HUES48 (cell line): Measurements from ENCODE around the gene PPP1R12C.

Experiments
- H3K27ac ChIP-seq: one replicate; pipeline ENCODE4 v1.7.0; 2013; ENCODE audit warnings: low read depth, low read length, inconsistent platforms
- H3K27me3 ChIP-seq: 2 replicates; pipeline ENCODE4 v1.6.1; 2013; ENCODE audit warnings: mild to moderate bottlenecking, low read length; ENCODE audit not compliant: control insufficient read depth, insufficient read depth
- H3K36me3 ChIP-seq: 2 replicates; pipeline ENCODE4 v1.6.1; 2013; ENCODE audit warnings: low read length; ENCODE audit not compliant: control insufficient read depth, insufficient read depth
- H3K4me1 ChIP-seq: 2 replicates; pipeline ENCODE4 v1.6.1; 2013; ENCODE audit warnings: mild to moderate bottlenecking, low read length; ENCODE audit not compliant: control insufficient read depth, insufficient read depth
- H3K4me3 ChIP-seq: 2 replicates; pipeline ENCODE4 v1.5.1; 2013; ENCODE audit warnings: mild to moderate bottlenecking, low read depth, low read length
- H3K9ac ChIP-seq: 2 replicates; pipeline ENCODE4 v1.6.1; 2013; ENCODE audit warnings: mild to moderate bottlenecking, low read depth, low read length, moderate library complexity
- H3K9me3 ChIP-seq: 2 replicates; pipeline ENCODE4 v1.6.1; 2013; ENCODE audit warnings: low read length; ENCODE audit not compliant: control insufficient read depth, insufficient read depth

PPP1R12C gene

DNA sequence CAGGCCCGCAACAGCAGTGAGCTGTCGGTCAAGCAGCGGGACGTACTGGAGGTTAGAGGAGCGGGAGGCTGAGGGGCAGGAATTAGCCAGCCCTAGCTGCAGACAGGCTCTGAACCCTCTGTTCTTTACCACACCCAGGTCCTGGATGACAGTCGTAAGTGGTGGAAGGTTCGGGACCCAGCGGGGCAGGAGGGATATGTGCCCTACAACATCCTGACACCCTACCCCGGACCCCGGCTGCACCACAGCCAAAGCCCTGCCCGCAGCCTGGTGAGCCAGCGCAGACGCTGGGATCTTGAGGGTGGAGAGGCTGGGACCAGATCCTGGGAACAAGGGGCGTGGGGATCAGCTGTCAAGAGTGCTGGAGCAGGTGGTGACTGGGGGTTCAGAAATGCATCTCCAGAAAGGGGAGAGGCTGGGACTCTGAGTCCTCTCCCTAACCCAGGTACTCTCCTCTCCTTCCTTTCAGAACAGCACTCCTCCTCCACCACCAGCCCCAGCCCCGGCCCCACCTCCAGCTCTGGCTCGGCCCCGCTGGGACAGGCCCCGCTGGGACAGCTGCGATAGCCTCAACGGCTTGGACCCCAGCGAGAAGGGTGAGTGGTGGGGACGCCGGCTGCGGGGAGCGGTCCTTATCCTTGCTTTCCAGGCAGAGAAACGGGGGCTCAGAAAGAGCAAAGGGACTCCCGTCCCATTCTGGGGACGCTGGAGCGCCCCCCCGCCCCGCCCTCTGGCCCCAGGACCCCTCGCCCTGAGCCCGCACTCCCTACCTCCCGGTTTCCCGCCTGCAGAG is 31.3 kb downstream of the PPP1R12C start:
- H3K9me3 ChIP-seq = no peaks in the 10 kb centered on the region
- no peak overlapping the region for H3K9ac ChIP-seq
- peaks cover 25% of the 10 kb centered on the region for H3K27me3 ChIP-seq
- peaks cover 21% of the 10 kb centered on the region for H3K4me1 ChIP-seq
- peak overlapping the region; percentile 71 for H3K4me3 ChIP-seq
- peaks cover 6% of the 10 kb centered on the region for H3K36me3 ChIP-seq
- H3K27ac ChIP-seq = peak overlapping the region; percentile 67

DNA sequence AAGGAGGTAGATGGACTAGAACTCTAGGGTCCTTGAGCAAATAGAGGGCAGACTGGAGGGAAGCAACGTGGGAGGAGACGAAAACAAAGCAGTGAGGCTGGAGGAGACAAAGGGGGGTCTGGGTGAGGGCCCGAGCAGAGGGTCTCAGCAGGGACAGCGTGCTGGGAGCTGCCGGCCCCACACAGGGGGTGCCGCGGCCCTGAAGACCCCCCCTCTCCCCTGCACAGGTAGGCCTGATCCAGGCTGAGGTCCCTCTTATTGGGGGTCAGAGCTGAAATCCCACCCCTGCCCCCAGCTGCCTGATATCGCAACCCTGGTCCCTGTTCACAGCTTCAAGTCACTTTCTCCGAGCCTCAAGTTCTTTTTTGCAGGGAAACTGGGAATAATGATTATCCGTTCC is 33.0 kb downstream of the PPP1R12C start:
- Histone ChIP-seq H3K4me3 (no peak overlapping the region), H3K4me1 (peaks cover 28% of the 10 kb centered on the region), H3K27ac (no peak overlapping the region), H3K36me3 (no peaks in the 10 kb centered on the region), H3K27me3 (peaks cover 30% of the 10 kb centered on the region), H3K9ac (no peak overlapping the region), H3K9me3 (no peaks in the 10 kb centered on the region)

DNA sequence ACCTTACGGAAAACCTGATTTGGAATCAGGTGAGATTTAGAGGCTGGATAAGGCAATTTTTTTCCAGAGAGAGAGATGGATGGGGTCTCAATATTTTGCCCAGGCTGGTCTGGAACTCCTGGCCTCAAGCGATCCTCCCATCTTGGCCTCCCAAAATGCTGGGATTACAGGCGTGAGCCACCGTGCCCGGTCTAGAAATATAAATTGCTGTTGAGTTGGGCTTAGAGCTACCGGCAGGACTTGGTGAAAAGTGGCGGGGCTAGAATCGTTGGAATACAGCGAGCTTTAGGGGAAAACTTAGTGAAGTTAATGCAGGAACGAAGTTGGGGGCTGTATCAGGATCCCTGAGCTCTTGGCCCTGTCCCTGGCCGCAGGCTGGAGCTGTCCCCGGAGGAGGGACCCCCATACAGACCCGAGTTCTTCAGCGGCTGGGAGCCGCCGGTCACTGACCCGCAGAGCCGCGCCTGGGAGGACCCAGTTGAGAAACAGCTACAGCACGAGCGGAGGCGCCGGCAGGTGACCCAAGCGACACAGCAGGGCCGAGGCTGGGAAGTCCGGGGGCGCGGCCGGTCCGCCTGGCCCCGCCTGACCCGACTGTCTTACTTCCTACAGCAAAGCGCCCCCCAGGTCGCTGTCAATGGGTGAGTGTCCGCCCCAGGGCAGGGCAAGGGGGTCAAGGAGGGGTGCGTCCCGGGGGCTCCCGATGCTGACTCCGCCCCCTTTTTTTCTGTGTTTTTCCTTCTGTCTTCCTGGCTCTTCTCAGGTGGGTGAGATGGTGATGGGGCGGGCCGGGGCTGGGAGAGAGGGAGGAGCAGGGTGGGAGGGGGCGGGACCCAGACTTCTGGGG is 34.2 kb downstream of the PPP1R12C start:
- H3K36me3 ChIP-seq = no peaks in the 10 kb centered on the region
- no peak overlapping the region for H3K4me3 ChIP-seq
- peaks cover 23% of the 10 kb centered on the region; the same call in 1 of the 2 replicates for H3K4me1 ChIP-seq
- H3K27me3 ChIP-seq = peaks cover 36% of the 10 kb centered on the region
- no peak overlapping the region for H3K9ac ChIP-seq
- H3K9me3 ChIP-seq = no peaks in the 10 kb centered on the region
- H3K27ac ChIP-seq = no peak overlapping the region

DNA sequence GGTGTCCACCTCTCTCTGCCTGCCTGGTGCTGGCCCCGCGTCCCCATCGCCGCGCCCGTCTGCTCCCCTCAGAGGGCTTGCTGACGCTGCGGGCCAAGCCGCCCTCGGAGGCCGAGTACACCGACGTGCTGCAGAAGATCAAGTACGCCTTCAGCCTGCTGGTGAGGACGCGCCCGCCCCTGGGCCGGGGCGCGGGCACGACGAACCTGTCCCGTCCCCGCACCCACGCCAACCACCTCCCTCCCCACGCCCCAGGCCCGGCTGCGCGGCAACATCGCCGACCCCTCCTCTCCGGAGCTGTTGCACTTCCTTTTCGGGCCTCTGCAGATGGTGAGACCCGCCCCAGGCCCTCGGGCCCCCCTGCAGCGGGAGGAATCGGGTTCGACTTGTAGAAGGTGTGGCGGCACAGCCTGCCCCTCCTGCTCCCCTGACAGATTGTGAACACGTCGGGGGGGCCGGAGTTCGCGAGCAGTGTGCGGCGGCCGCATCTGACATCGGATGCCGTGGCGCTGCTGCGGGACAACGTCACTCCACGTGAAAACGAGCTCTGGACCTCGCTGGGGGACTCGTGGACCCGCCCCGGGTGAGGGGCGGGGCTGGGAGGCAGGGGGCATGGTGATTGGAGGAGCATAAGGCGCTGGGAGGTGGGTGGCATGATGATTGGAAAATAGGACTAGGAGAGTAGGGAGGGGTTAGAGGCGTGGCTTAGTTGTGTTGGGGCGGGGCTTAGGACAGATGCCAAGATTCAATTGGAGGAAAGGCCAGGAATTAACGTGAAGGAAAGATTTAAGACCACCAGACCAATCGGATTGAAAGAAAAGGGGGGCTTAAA is 35.2 kb downstream of the PPP1R12C start:
- Histone ChIP-seq H3K27me3 (peaks cover 37% of the 10 kb centered on the region), H3K27ac (no peak overlapping the region), H3K4me1 (peaks cover 14% of the 10 kb centered on the region; the same call in 1 of the 2 replicates), H3K9ac (no peak overlapping the region; the same call in 1 of the 2 replicates), H3K9me3 (no peaks in the 10 kb centered on the region), H3K4me3 (peak overlapping the region; percentile 88), H3K36me3 (no peaks in the 10 kb centered on the region)

GRCh38 chr19:55081770-55082019 is 35.7 kb downstream of the PPP1R12C start:
- no peak overlapping the region; the same call in 1 of the 2 replicates for H3K9ac ChIP-seq
- H3K27me3 ChIP-seq = peaks cover 41% of the 10 kb centered on the region
- no peak overlapping the region for H3K27ac ChIP-seq
- peaks cover 14% of the 10 kb centered on the region; the same call in 1 of the 2 replicates for H3K4me1 ChIP-seq
- H3K36me3 ChIP-seq = no peaks in the 10 kb centered on the region
- H3K9me3 ChIP-seq = no peaks in the 10 kb centered on the region
- peak overlapping the region; percentile 88 for H3K4me3 ChIP-seq

DNA sequence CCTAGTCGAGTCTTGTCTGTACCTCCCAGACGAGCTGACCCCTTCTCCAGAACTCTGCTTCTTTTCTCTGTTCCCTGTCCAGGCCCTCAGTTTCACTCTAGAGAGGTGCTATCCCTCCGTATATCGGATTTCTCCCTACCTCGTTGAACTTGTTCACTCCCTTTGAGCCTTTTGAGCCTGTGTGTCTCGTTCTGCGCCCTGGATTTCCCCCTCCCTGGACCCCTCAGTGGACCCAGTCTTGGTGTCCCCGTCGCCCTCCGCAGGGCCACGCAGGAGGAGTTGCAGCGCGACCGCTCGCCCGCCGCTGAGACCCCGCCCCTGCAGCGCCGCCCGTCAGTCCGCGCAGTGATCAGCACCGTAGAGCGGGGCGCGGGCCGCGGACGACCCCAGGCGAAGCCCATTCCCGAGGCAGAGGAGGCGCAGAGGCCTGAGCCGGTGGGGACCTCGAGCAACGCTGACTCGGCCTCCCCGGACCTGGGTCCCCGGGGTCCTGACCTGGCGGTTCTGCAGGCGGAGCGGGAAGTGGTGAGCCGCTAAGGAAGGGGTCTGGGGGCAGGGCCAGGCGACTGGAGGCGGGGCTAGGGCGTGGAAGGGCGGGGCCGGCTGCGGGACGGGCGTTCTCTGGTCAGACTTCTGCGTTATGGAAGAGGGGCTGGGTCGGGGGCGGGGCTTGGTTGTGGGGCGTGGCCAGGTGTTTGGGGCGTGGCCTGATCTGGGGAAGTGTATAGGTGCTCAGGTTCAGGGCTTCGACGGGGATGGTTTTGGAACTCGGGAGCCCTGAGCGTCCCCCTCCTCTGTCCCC is 36.3 kb downstream of the PPP1R12C start:
- H3K9me3 ChIP-seq = no peaks in the 10 kb centered on the region
- H3K4me3 ChIP-seq = peak overlapping the region; percentile 88
- no peak overlapping the region for H3K27ac ChIP-seq
- no peaks in the 10 kb centered on the region for H3K36me3 ChIP-seq
- no peak overlapping the region; the same call in 1 of the 2 replicates for H3K9ac ChIP-seq
- peaks cover 41% of the 10 kb centered on the region for H3K27me3 ChIP-seq
- H3K4me1 ChIP-seq = peaks cover 16% of the 10 kb centered on the region; the same call in 1 of the 2 replicates

- Histone ChIP-seq H3K9ac (no peak overlapping the region), H3K9me3 (no peaks in the 10 kb centered on the region), H3K4me1 (peaks cover 10% of the 10 kb centered on the region; the same call in 1 of the 2 replicates), H3K27me3 (peaks cover 32% of the 10 kb centered on the region), H3K27ac (no peak overlapping the region), H3K4me3 (peak overlapping the region; percentile 88), H3K36me3 (no peaks in the 10 kb centered on the region)
Observed at GRCh38 chr19:55080121-55080967, 37.1 kb downstream of the PPP1R12C start.

DNA sequence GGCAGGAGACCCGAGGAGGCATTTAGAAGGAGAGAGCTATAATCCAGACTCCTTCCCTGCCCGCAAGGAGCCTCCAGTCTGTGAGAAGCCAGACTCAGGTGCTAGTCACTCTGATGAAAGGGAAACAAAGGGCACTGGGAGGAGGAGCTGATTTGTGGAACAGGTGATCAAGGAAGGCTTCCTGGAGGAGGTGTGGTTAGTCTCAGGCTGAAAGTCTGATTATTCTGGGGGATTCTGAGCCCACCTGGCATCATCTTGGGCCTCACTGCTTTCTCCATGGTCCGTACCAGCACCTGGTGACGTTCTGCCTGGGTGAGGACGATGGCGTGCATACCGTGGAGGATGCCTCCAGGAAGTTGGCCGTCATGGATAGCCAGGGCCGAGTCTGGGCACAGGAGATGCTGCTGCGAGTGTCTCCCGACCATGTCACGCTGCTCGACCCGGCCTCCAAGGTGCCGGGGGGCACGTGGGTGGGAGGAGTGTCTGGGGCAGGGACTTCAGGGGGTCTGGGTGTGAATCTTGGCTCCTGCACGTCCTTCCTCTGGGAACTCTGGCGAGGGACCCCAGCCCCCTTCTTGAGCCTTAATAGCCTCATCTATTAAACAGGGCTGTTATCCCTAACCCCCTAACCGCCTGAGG is 37.9 kb downstream of the PPP1R12C start:
- Histone ChIP-seq H3K36me3 (no peaks in the 10 kb centered on the region), H3K9me3 (no peaks in the 10 kb centered on the region), H3K27ac (no peak overlapping the region), H3K4me3 (peak overlapping the region; percentile 88), H3K27me3 (peaks cover 25% of the 10 kb centered on the region), H3K4me1 (peaks cover 10% of the 10 kb centered on the region; the same call in 1 of the 2 replicates), H3K9ac (no peak overlapping the region)

GRCh38 chr19:55078996-55079395 is 38.4 kb downstream of the PPP1R12C start:
- Histone ChIP-seq H3K4me1 (peaks cover 10% of the 10 kb centered on the region; the same call in 1 of the 2 replicates), H3K27ac (no peak overlapping the region), H3K27me3 (peaks cover 20% of the 10 kb centered on the region), H3K9ac (no peak overlapping the region), H3K9me3 (no peaks in the 10 kb centered on the region), H3K36me3 (no peaks in the 10 kb centered on the region), H3K4me3 (no peak overlapping the region)
